Upper lobe of left lung (tissue), 6 donors: ENCODE measurements around the gene DEXI. TPM values are rescaled to one million over a fixed set of nuclear protein-coding genes. Genes with fewer than 3 reads are reported as not detected.

Experiments used
- ATAC-seq, 2 donors: fragments of 200-7000 bp; cut with Tn5 transposase; one replicate each; pipeline ENCODE4 v1.9.1; 2022; ENCODE audit warnings: mild to moderate bottlenecking in 2 of 2, moderate library complexity in 2 of 2; ENCODE audit not compliant: low FRiP score in 2 of 2
- DNase-seq, 2 donors: peaks; one replicate each; pipeline ENCODE4 v3.0.0-alpha.2; 2019 to 2020
- H3K27ac ChIP-seq, 4 donors: fragments of 200-600 bp; sonication (generic); one replicate each; pipeline ENCODE4 v1.5.1; 2016 to 2019
- H3K27me3 ChIP-seq, 4 donors: fragments of 200-600 bp; sonication (generic); one replicate each; pipeline ENCODE4 v1.5.1; 2017 to 2019
- H3K36me3 ChIP-seq, 4 donors: fragments of 200-600 bp; sonication (generic); one replicate each; pipeline ENCODE4 v1.5.1; 2016 to 2019
- H3K4me1 ChIP-seq, 4 donors: fragments of 200-600 bp; sonication (generic); one replicate each; pipeline ENCODE4 v1.5.1; 2018 to 2019
- H3K4me3 ChIP-seq, 4 donors: fragments of 200-600 bp; sonication (generic); one replicate each; pipeline ENCODE4 v1.5.1; 2017 to 2019; ENCODE audit warnings: mild to moderate bottlenecking in 2 of 4, moderate library complexity in 1 of 4
- H3K9me3 ChIP-seq, 4 donors: fragments of 200-600 bp; sonication (generic); one replicate each; pipeline ENCODE4 v1.5.1; 2018 to 2019
- CTCF ChIP-seq, 6 experiments: fragments of 450-650 bp in 4 of 6; fragments of 200-600 bp in 2 of 6; sonication (generic) in 2 of 6; IDR thresholded peaks; one replicate each; pipeline ENCODE4 v1.5.1; 2016 to 2019; ENCODE audit warnings: antibody characterized with exemption in 6 of 6
- EP300 ChIP-seq, 4 donors: sonication (generic); formaldehyde crosslinking; IDR thresholded peaks; one replicate each; pipeline ENCODE4 v1.5.1; 2017; ENCODE audit warnings: antibody characterized with exemption in 4 of 4, control low read depth in 2 of 4
- POLR2A ChIP-seq, 4 donors: fragments of 450-650 bp; IDR thresholded peaks; one replicate each; pipeline ENCODE4 v1.5.1; 2016 to 2017; ENCODE audit warnings: antibody characterized with exemption in 4 of 4, mild to moderate bottlenecking in 2 of 4
- POLR2AphosphoS5 ChIP-seq, 2 donors: sonication (generic); formaldehyde crosslinking; IDR thresholded peaks; one replicate each; pipeline ENCODE4 v1.5.1; 2017; ENCODE audit warnings: antibody characterized with exemption in 2 of 2
- WGBS, 2 donors: methylation state at CpG; one replicate each; pipeline ENCODE4 v1.1.5; 2017 to 2018; 5-methylcytosine and 5-hydroxymethylcytosine counted together
- total RNA-seq, 6 donors: library from RNA; depleted of rRNA in 4 of 6; stranded (reverse); fragments of >200 nt in 4 of 6; gene quantifications; one replicate each; pipeline versions ENCODE4 v1.1.0 to v1.2.1, GENCODE V29; 2016 to 2021
- donor health status: DM: no; HTN: no; CAD: no; lungs with moderate emphysema.
- donor health status: DM: no; HTN: yes; CAD: no; lungs with severe emphysema.

The DEXI gene
- total RNA-seq, 6 donors from 2014 or later: 28.4 to 87.0 (median 55.1) TPM

GRCh38 chr16:10981697-10982216 lies 39.5 kb upstream of the DEXI start:
- Histone ChIP-seq H3K36me3 (peaks cover 0 to 63% (median 12%) of the 10 kb centered on the region in 4 donors), H3K27me3 (no peaks in the 10 kb centered on the region), H3K4me3 (no peak overlapping the region), H3K27ac (no peak overlapping the region), H3K4me1 (peaks cover 5 to 20% (median 12%) of the 10 kb centered on the region in 4 donors), H3K9me3 (no peaks in the 10 kb centered on the region)
- ATAC-seq (no peak), DNase-seq (no peak)
- WGBS, 2 donors: 87 to 95% methylated on average over 4 of the region's 4 CpGs
- TF ChIP-seq POLR2A (IDR thresholded peaks at IDR 0.05) (no peak), CTCF (IDR thresholded peaks at IDR 0.05) (peak in 1 of 6 experiments; percentile 8)

- ATAC-seq: no peak
- WGBS, 2 donors: 83 to 87% methylated on average over 3 of the region's 3 CpGs
These were observed 38.5 kb upstream of the DEXI start for GRCh38 chr16:10980813-10981212.

GRCh38 chr16:10979717-10980601 lies 37.7 kb upstream of the DEXI start:
- H3K27ac ChIP-seq: peak overlapping the region; percentile 63 to 71 (median 66)
- TF ChIP-seq CTCF (IDR thresholded peaks at IDR 0.05) (peak in 2 of 6 experiments; percentile 5 to 48), POLR2AphosphoS5 (IDR thresholded peaks at IDR 0.05) (no peak), EP300 (IDR thresholded peaks at IDR 0.05) (peak in 1 of 4 donors; percentile 35)
- H3K4me3 ChIP-seq: no peak overlapping the region
- no peaks in the 10 kb centered on the region for H3K27me3 ChIP-seq
- DNase-seq (peak in 1 of 2 donors; percentile 44), ATAC-seq (peak; percentile 81 to 88)
- WGBS, 2 donors: 52 to 61% methylated on average over 15 to 19 of the region's 19 CpGs
- peaks cover 5 to 20% (median 12%) of the 10 kb centered on the region in 4 donors for H3K4me1 ChIP-seq
- H3K36me3 ChIP-seq: peaks cover 0 to 65% (median 16%) of the 10 kb centered on the region in 4 donors
- no peaks in the 10 kb centered on the region for H3K9me3 ChIP-seq

More at GRCh38 chr16:10980813-10981212, 38.5 kb upstream of the DEXI start:
- Histone ChIP-seq H3K27ac (no peak overlapping the region), H3K9me3 (no peaks in the 10 kb centered on the region), H3K36me3 (peaks cover 0 to 62% (median 12%) of the 10 kb centered on the region in 4 donors), H3K27me3 (no peaks in the 10 kb centered on the region), H3K4me3 (no peak overlapping the region), H3K4me1 (peaks cover 5 to 20% (median 12%) of the 10 kb centered on the region in 4 donors)
- DNase-seq: no peak
- TF ChIP-seq CTCF (IDR thresholded peaks at IDR 0.05): no peak
- no peak for TF ChIP-seq POLR2AphosphoS5 (IDR thresholded peaks at IDR 0.05)
- no peak for TF ChIP-seq POLR2A (IDR thresholded peaks at IDR 0.05)
- no peak for TF ChIP-seq EP300 (IDR thresholded peaks at IDR 0.05)

GRCh38 chr16:10978871-10979446 lies 36.7 kb upstream of the DEXI start:
- Histone ChIP-seq H3K27ac (peak overlapping the region; percentile 48 to 65 (median 62)), H3K9me3 (no peaks in the 10 kb centered on the region), H3K36me3 (peaks cover 0 to 71% (median 21%) of the 10 kb centered on the region in 4 donors), H3K4me3 (no peak overlapping the region), H3K4me1 (peaks cover 5 to 20% (median 12%) of the 10 kb centered on the region in 4 donors), H3K27me3 (no peaks in the 10 kb centered on the region)
- TF ChIP-seq POLR2AphosphoS5 (IDR thresholded peaks at IDR 0.05): no peak
- TF ChIP-seq CTCF (IDR thresholded peaks at IDR 0.05): no peak
- TF ChIP-seq POLR2A (IDR thresholded peaks at IDR 0.05): no peak
- no peak for TF ChIP-seq EP300 (IDR thresholded peaks at IDR 0.05)
- ATAC-seq (no peak), DNase-seq (no peak)
- 74 to 76% methylated on average over 14 of the region's 14 CpGs for WGBS, 2 donors
